Caki2 (cell line): ENCODE data around the gene NHEJ1. TPM values are rescaled to one million over a fixed set of nuclear protein-coding genes. Genes with fewer than 3 reads are reported as not detected.

Experiments
- DNase-seq: peaks from one replicate; pipeline ENCODE4 v3.0.0-alpha.2; 2015; ENCODE audit warnings: low read depth
- in situ Hi-C: cut with HindIII; loops from 2 replicates; pipeline ENCODE4 v1.10.0; 2016; ENCODE audit warnings: low sequenced_read_pairs, low pct_unique_long_range_greater_than_20kb, mixed read lengths
- total RNA-seq: library from RNA; depleted of rRNA; stranded (reverse); fragments of >200 nt; shearing (Covaris generic); gene quantifications from 2 replicates; pipeline ENCODE4 v1.2.3, GENCODE V29; 2014; ENCODE audit warnings: low replicate concordance

Gene NHEJ1
- total RNA-seq, 1 experiment from 2014 or later: 17.4 TPM

GRCh38 chr2:219184121-219184520 lies 23.5 kb upstream of the NHEJ1 start:
- DNase-seq: no peak
- in situ Hi-C loops: no loop called here

- in situ Hi-C loops: no loop called here
- no peak for DNase-seq
Measured at GRCh38 chr2:219183151-219183772, 22.6 kb upstream of the NHEJ1 start.

- in situ Hi-C loops: no loop called here
- DNase-seq: no peak
Measured at GRCh38 chr2:219182331-219183150, 21.9 kb upstream of the NHEJ1 start.

GRCh38 chr2:219181531-219181930 lies 20.9 kb upstream of the NHEJ1 start:
- in situ Hi-C loops: no loop called here
- DNase-seq: no peak

GRCh38 chr2:219180961-219181360 lies 20.3 kb upstream of the NHEJ1 start:
- in situ Hi-C loops: no loop called here
- DNase-seq: no peak

GRCh38 chr2:219179601-219180465 lies 19.2 kb upstream of the NHEJ1 start:
- no peak for DNase-seq
- in situ Hi-C loops: no loop called here

GRCh38 chr2:219178377-219179175 lies 18.0 kb upstream of the NHEJ1 start:
- in situ Hi-C loops: no loop called here
- peak; percentile 31 for DNase-seq

- DNase-seq: peak; percentile 92
- in situ Hi-C loops: no loop called here
Measured at GRCh38 chr2:219177552-219178376, 17.1 kb upstream of the NHEJ1 start, which contains the start of gene RETREG2. Gene RETREG2 (plus strand): TSS chr2:219178275. CDS start chr2:219178353, 78 bp downstream.

DNA sequence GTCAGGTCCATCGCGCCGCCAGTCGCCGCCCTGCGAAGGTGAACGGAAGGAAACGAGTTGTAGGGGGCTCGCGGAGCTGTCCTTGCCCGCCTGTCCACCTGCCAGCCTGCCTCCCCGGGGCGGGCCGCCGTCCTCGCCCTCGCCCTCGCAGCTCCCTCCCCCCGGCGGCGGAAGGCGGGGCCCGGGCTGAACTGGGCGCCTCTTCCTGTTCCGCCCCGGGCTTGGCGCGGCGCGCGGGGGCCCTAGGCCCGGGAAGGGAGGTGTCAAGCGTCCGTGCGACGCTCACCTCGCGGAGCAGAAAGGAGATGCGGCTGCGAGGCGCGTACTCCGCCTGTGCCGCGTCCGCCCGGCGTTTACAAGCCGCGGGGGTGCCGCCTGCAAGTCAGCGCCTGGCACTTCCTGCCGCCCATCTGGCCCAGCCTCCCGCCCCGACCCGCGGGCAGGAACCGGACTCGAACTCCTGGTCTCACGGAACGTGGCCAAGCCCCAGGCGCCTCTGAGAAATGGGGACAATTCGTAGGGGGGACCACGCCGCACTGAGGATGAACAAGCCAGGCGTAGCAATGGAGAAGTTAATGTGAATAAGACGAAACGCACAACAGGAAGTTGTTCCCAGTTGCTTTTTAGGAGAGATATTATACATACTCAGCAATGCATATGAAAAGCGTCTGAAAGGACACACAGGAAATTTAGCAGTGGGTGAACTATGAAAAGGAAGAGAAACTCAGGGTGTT lies 16.4 kb upstream of the NHEJ1 start, which contains the start of gene CNPPD1:
TSS of gene CNPPD1 (minus strand) at position 108 of the 734 bp plus-strand sequence. CDS start at position 11, 97 bp downstream.
- peak; percentile 91 for DNase-seq
- in situ Hi-C loops: no loop called here

DNA sequence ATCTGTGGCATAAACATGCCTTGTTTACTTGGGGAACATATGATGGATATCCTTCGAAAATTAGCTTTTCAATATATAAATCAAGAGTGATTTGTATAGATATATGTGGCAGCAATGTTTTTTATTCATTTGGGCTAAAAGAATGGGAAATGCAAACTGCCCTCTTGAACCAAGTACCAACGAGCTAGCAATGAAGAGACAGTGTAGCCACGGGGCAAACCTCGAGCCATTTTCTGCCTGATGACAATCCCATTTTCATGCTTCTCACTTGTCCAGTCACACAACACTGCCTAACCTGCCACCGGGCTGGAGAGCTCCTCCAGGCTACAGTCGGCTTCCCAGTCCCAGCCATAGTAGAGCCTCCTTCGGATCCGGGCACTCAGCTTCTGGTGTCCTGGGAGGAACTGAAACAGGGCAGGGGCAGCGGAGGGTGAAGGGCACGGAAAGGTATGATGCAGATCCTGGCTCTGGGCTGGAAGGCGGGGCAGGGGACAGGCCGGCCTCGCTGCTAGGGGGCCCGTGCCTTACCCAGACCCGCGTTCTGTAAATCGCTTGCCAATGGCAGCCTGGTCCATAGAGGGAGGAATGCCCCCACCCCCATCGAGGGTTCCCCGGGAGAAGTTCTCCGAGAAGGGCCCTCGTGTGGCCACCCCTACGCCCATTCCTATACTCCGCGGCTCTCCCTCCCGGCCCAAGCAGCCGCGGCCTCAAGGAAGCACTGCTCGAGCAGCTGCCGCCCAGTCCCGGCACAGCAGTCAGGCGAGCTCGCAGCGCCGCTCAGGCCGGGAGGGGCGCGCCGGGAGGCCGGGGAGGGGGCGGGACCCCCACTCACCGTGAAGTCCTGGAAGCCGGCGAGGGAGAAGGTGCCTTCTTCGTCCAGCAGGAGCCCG lies 15.6 kb upstream of the NHEJ1 start:
- in situ Hi-C loops: no loop called here
- peak; percentile 8 for DNase-seq

DNA sequence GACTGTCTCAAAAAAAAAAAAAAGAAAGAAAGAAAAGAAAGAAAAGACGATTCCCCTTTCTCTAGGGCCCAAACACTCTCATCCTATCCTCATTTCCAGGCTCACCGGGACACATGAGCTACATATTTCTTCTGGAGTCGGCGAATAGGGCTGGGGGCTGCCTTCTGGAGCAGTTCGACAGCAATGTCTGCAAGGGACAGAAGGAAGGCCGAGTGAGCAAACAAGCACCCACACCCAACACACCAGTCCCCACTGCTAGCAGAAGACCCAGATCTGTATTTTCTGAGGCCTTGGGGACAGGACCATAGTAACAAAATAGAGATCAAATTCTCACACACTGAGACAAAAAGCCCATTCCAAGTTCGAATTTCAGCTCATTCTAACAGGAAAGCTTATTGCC lies 14.9 kb upstream of the NHEJ1 start:
- DNase-seq: no peak
- in situ Hi-C loops: no loop called here

- in situ Hi-C loops: no loop called here
Measured at GRCh38 chr2:219174801-219175200, 14.2 kb upstream of the NHEJ1 start.

DNA sequence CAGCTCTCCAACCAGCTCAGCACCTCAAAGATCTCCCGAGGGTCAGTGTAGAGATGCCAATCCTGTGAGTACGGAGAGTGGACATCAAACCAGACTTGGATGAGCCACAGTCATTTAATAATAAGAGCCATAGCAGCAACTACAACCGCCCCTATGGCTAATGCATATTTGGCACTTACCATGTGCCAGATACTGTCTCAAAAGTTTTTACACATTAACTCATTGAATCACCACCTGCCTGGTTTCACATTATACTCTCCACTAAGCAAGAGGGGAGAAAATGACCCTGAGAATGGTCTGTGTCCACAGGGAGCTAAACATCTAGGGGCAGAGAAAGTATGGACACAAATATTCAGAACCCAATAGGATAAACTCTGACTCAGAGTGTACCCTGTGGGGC lies 13.5 kb upstream of the NHEJ1 start:
- no peak for DNase-seq
- in situ Hi-C loops: no loop called here

More at GRCh38 chr2:219174801-219175200, 14.2 kb upstream of the NHEJ1 start:
- no peak for DNase-seq

DNA sequence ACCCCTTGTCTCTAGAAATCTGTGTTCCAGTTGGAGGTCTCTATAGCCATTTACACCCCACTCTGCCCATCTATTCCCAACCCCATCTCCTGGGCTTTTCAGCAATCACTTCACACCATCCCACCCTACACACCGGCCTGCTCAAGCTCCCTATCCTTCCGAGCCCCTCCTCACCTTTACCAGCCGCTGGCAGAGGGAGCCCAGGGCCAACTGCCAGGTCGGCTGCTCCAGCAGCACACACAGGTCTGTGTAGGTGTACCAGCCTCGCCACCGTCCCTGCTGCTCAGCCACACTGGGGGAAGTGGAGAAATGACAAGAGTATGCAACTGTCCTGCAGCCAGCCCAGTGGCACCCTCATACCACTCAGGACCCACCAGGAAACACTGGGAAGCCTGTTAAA lies 12.6 kb upstream of the NHEJ1 start:
- no peak for DNase-seq
- in situ Hi-C loops: no loop called here

- in situ Hi-C loops: no loop called here
- no peak for DNase-seq
Measured at GRCh38 chr2:219172231-219173154, 11.9 kb upstream of the NHEJ1 start.
